HCT116 (cell line): ENCODE data around the gene KNDC1.

Source experiments
- ATF3 ChIP-seq: IDR thresholded peaks from 2 replicates; pipeline ENCODE4 v1.6.1; 2012
- CEBPB ChIP-seq: IDR thresholded peaks from 2 replicates; pipeline ENCODE4 v1.6.1; 2012; ENCODE audit warnings: low read depth
- CTCF ChIP-seq, 3 experiments: fragments of 200-600 bp in 1 of 3; sonication (generic) in 1 of 3; IDR thresholded peaks in 2 of 3; conservative IDR thresholded peaks in 1 of 3; 2 replicates each; pipeline ENCODE4 v1.5.1; 2012 to 2017; ENCODE audit warnings: low read depth in 2 of 3, low read length in 2 of 3, antibody characterized with exemption in 1 of 3, borderline replicate concordance in 1 of 3, control low read depth in 1 of 3, mild to moderate bottlenecking in 1 of 3, mixed read lengths in 1 of 3, mixed run types in 1 of 3, moderate library complexity in 1 of 3; ENCODE audit not compliant: insufficient read depth in 1 of 3
- ELF1 ChIP-seq: IDR thresholded peaks from 2 replicates; pipeline ENCODE4 v1.6.1; 2012; ENCODE audit warnings: low read depth, borderline replicate concordance
- EZH2 ChIP-seq: fragments of 200-600 bp; sonication (generic); IDR thresholded peaks from 2 replicates; pipeline ENCODE4 v1.6.1; 2017; ENCODE audit warnings: antibody characterized with exemption, mixed run types
- EZH2phosphoT487 ChIP-seq: fragments of 200-600 bp; IDR thresholded peaks from 2 replicates; pipeline ENCODE4 v1.6.1; 2018; ENCODE audit warnings: antibody characterized with exemption, borderline replicate concordance
- POLR2A ChIP-seq: IDR thresholded peaks from 2 replicates; pipeline ENCODE4 v1.7.0; 2011; ENCODE audit warnings: borderline replicate concordance; ENCODE audit not compliant: insufficient read depth, insufficient read length; ENCODE audit errors: extremely low read depth
- POLR2AphosphoS5 ChIP-seq: IDR thresholded peaks from 2 replicates; pipeline ENCODE4 v1.6.1; 2011; ENCODE audit warnings: mild to moderate bottlenecking, low read depth, low read length, moderate library complexity
- REST ChIP-seq: IDR thresholded peaks from 2 replicates; pipeline ENCODE4 v1.6.1; 2012; ENCODE audit warnings: low read depth
- SRF ChIP-seq: IDR thresholded peaks from 2 replicates; pipeline ENCODE4 v1.6.1; 2012; ENCODE audit warnings: low read depth
- TCF7L2 ChIP-seq: IDR thresholded peaks from 2 replicates; pipeline ENCODE4 v1.7.0; 2011; ENCODE audit warnings: borderline replicate concordance, inconsistent platforms; ENCODE audit not compliant: insufficient read depth, insufficient read length; ENCODE audit errors: extremely low read depth
- YY1 ChIP-seq: IDR thresholded peaks from 2 replicates; pipeline ENCODE4 v1.6.1; 2011; ENCODE audit warnings: low read length, low read depth, moderate library complexity, mild to moderate bottlenecking; ENCODE audit not compliant: insufficient replicate concordance; ENCODE audit errors: extremely low read depth
- ZNF274 ChIP-seq: fragments of 200-500 bp; sonication (Bioruptor generic); IDR thresholded peaks from 2 replicates; pipeline ENCODE4 v1.6.1; 2014; ENCODE audit warnings: mild to moderate bottlenecking, low read depth, low read length, inconsistent platforms

DNA sequence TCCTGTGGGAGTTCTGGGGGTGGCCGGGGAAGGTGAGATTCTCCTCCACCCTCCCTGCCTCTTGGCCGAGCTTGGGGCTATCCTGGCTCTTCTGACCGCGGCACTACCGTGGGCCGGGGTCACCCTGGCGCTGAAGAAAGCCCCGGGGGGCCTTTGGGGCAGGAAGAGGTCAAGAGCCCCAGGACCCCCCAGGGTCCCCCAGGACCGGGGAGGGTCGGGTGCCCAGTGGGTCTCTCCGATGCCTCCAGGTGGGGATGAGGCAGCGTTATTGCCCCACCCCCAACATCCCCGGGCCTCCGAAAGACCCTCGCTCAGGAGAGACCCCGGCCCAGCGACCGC lies 439 bp upstream of the KNDC1 start:
- TF ChIP-seq CTCF (IDR thresholded peaks at IDR 0.05 in 2 of 3, conservative IDR thresholded peaks at IDR 0.05 in 1 of 3; ENCODE audit: borderline replicate concordance in 1 of 3, insufficient read depth in 1 of 3, low read depth in 2 of 3, low read length in 2 of 3) (no peak), ZNF274 (no peak), EZH2 (no peak), POLR2A (no peak), CEBPB (no peak), REST (no peak), SRF (no peak), ATF3 (no peak), EZH2phosphoT487 (no peak), ELF1 (no peak), YY1 (no peak), POLR2AphosphoS5 (no peak), TCF7L2 (no peak)
